Gastrocnemius medialis (tissue), 4 donors: Measurements from ENCODE around the gene BEND3. TPM values are rescaled to one million over a fixed set of nuclear protein-coding genes. Genes with fewer than 3 reads are reported as not detected.

Experiments
- ATAC-seq, 2 donors: fragments of 150-250 bp; one replicate each; pipeline ENCODE4 v1.9.1; 2016
- DNase-seq, 2 donors: peaks; one replicate each; pipeline ENCODE4 v3.0.0-alpha.2; 2019
- H3K27ac ChIP-seq, 4 donors: fragments of 200-600 bp; sonication (generic); 1 replicate in 1 of 4; 2 replicates in 3 of 4; pipeline ENCODE4 v1.5.1; 2016 to 2018; ENCODE audit warnings: mild to moderate bottlenecking in 2 of 4, moderate library complexity in 1 of 4
- H3K27me3 ChIP-seq, 3 donors: fragments of 200-600 bp; sonication (generic) in 2 of 3; 1 replicate in 1 of 3; 2 replicates in 2 of 3; pipeline versions ENCODE4 v1.5.1 to v1.6.0; 2016 to 2019; ENCODE audit warnings: mild to moderate bottlenecking in 1 of 3, moderate library complexity in 1 of 3
- H3K36me3 ChIP-seq, 2 donors: fragments of 200-600 bp; sonication (generic) in 1 of 2; one replicate each; pipeline ENCODE4 v1.5.1; 2017 to 2018
- H3K4me1 ChIP-seq, 2 donors: fragments of 200-600 bp; sonication (generic) in 1 of 2; one replicate each; pipeline ENCODE4 v1.5.1; 2016 to 2017; ENCODE audit warnings: mild to moderate bottlenecking in 2 of 2
- H3K4me3 ChIP-seq, 4 donors: fragments of 200-600 bp; sonication (generic) in 3 of 4; 1 replicate in 1 of 4; 2 replicates in 3 of 4; pipeline ENCODE4 v1.5.1; 2016 to 2019; ENCODE audit warnings: mild to moderate bottlenecking in 2 of 4
- H3K9me3 ChIP-seq, 3 donors: fragments of 200-600 bp; sonication (generic) in 2 of 3; 1 replicate in 1 of 3; 2 replicates in 2 of 3; pipeline ENCODE4 v1.5.1; 2016 to 2019
- CTCF ChIP-seq, 5 experiments: fragments of 450-650 bp in 3 of 5; fragments of 200-600 bp in 2 of 5; sonication (generic) in 2 of 5; IDR thresholded peaks in 4 of 5; conservative IDR thresholded peaks in 1 of 5; 1 replicate in 4 of 5; 2 replicates in 1 of 5; pipeline ENCODE4 v1.5.1; 2016 to 2019; ENCODE audit warnings: antibody characterized with exemption in 5 of 5, mild to moderate bottlenecking in 3 of 5, moderate library complexity in 3 of 5
- POLR2A ChIP-seq, 2 donors: fragments of 450-650 bp; IDR thresholded peaks; one replicate each; pipeline ENCODE4 v1.6.1; 2017; ENCODE audit warnings: antibody characterized with exemption in 2 of 2, mild to moderate bottlenecking in 2 of 2, moderate library complexity in 2 of 2
- in situ Hi-C, 4 donors: fragments of 200-750 bp; cut with MboI; loops; one replicate each; pipeline versions ENCODE4 v1.15.0 to v1.8.0; 2017; ENCODE audit warnings: low sequenced_read_pairs in 4 of 4
- intact Hi-C: fragments of 100-400 bp; cut with DNase I; formaldehyde crosslinking; loops from one replicate; pipeline ENCODE4 v1.15.1; 2023; ENCODE audit warnings: low total_unique reads
- total RNA-seq, 4 donors: library from RNA; depleted of rRNA; stranded (reverse); fragments of >200 nt; gene quantifications; one replicate each; pipeline versions ENCODE4 v1.1.0 to v1.2.3, GENCODE V29; 2016

Gene BEND3
- total RNA-seq, 4 donors from 2014 or later = 1.5 to 1.9 (median 1.7) TPM

DNA sequence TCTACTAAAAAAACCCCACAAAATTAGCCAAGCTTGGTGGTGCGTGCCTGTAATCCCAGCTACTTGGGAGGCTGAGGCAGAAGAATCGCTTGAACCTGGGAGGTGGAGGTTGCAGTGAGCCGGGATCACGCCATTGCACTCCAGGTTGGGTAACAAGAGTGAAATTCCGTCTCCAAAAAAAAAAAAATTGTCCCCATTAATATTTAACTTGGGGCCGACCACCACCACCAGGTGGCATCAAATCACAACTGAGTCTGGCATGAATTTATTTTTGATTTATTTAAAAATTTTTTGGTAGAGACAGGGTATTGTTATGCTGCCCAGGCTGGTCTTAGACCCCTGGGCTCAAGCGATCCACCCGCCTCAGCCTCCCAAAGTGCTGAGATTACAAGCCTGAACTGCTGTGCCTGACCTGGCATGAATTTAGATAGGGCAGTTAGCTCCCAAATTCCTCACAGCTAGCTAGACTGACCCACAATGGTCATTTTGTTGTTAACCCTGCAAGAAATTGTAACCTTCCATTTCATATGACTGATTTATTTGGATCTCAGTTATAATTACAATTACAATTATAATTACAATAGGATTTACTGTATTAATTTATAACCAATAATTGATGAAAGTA is 17.1 kb upstream of the BEND3 start:
- in situ Hi-C loops (no loop called here), intact Hi-C loops (no loop called here)
- Histone ChIP-seq H3K36me3 (no peaks in the 10 kb centered on the region), H3K27ac (no peak overlapping the region), H3K4me3 (no peak overlapping the region), H3K9me3 (no peaks in the 10 kb centered on the region), H3K27me3 (no peaks in the 10 kb centered on the region), H3K4me1 (no peaks in the 10 kb centered on the region)
- ATAC-seq = no peak
- no peak for TF ChIP-seq POLR2A (IDR thresholded peaks at IDR 0.05)
- TF ChIP-seq CTCF (IDR thresholded peaks at IDR 0.05 in 4 of 5, conservative IDR thresholded peaks at IDR 0.05 in 1 of 5) = peak in 3 of 5 experiments; percentile 27 to 41 (median 34)
- DNase-seq = no peak

- in situ Hi-C loops = no loop called here
- Histone ChIP-seq H3K27me3 (no peaks in the 10 kb centered on the region), H3K9me3 (no peaks in the 10 kb centered on the region), H3K27ac (no peak overlapping the region), H3K4me1 (no peaks in the 10 kb centered on the region), H3K4me3 (no peak overlapping the region), H3K36me3 (no peaks in the 10 kb centered on the region)
- DNase-seq (no peak), ATAC-seq (no peak)
- intact Hi-C loops = no loop called here
- TF ChIP-seq CTCF (IDR thresholded peaks at IDR 0.05 in 4 of 5, conservative IDR thresholded peaks at IDR 0.05 in 1 of 5) (no peak), POLR2A (IDR thresholded peaks at IDR 0.05) (no peak)
These were observed 14.1 kb upstream of the BEND3 start for GRCh38 chr6:107129370-107129925.

DNA sequence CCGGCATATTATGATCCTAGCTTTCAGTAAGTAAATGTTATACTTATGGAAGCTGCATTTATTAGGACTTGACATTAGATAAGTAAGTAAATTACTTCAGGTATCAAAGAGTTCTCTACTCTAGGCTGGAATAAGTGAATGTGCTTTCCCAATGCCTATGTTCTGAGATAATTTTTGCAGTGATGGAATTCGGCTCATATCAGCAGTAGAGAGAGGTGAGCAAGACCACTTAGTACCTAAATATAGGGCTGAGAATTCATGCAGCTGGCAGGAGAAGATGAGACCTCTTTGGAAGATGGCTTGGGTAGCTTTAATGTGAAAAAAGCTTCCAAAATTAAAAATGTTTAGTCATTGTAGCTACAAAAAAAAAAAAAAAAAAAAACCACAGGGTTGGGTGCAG is 13.3 kb upstream of the BEND3 start:
- Histone ChIP-seq H3K27me3 (no peaks in the 10 kb centered on the region), H3K36me3 (no peaks in the 10 kb centered on the region), H3K27ac (no peak overlapping the region), H3K4me1 (no peaks in the 10 kb centered on the region), H3K9me3 (no peaks in the 10 kb centered on the region), H3K4me3 (no peak overlapping the region)
- intact Hi-C loops (no loop called here), in situ Hi-C loops (no loop called here)
- no peak for ATAC-seq
- DNase-seq = no peak
- no peak for TF ChIP-seq CTCF (IDR thresholded peaks at IDR 0.05 in 4 of 5, conservative IDR thresholded peaks at IDR 0.05 in 1 of 5)
- TF ChIP-seq POLR2A (IDR thresholded peaks at IDR 0.05) = no peak

DNA sequence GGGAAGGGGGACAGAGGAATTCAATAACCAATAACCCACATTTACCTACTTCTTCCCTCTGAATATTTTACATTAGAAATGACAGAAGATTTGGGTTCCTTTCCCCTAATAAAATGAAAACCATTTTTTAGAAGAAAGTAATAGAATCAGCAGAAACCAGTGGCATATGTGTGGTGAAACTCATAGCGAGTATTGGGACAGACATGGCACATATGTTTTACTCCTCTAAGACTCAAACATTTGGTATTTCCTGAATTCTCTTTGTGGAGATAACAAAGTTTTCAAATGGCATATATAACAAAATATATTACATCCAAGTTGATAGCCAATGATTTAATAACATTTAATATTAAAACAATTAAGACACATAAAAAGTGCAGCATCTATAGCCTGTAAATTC is 12.9 kb upstream of the BEND3 start:
- H3K27ac ChIP-seq = no peak overlapping the region
- no peaks in the 10 kb centered on the region for H3K36me3 ChIP-seq
- in situ Hi-C loops (no loop called here), intact Hi-C loops (no loop called here)
- no peaks in the 10 kb centered on the region for H3K9me3 ChIP-seq
- H3K4me1 ChIP-seq = no peaks in the 10 kb centered on the region
- ATAC-seq (no peak), DNase-seq (no peak)
- TF ChIP-seq POLR2A (IDR thresholded peaks at IDR 0.05) (no peak), CTCF (IDR thresholded peaks at IDR 0.05 in 4 of 5, conservative IDR thresholded peaks at IDR 0.05 in 1 of 5) (no peak)
- H3K4me3 ChIP-seq = no peak overlapping the region
- H3K27me3 ChIP-seq = no peaks in the 10 kb centered on the region

DNA sequence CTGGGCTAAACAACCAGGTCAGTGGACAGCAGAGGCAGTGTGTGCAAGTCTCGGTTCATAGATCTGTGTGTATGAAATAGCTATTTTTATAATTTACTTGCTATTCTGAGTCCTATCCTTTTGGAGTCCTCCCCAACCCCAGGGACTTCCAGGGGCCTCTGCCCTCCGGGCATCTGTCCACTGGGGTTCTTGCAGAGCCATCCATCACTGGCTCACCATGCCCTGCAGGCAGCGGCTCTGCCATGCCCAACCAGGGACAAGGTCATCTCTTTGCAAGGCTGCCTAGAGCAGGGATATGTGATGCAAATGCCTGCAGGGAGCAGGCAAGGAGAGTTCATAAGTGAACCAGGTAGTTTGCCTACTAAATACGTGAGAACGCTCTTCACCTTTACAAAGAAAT is 10.5 kb upstream of the BEND3 start:
- Histone ChIP-seq H3K4me1 (peaks cover 0 to 3% of the 10 kb centered on the region in 2 donors), H3K27me3 (no peaks in the 10 kb centered on the region), H3K9me3 (no peaks in the 10 kb centered on the region), H3K27ac (no peak overlapping the region), H3K4me3 (no peak overlapping the region), H3K36me3 (no peaks in the 10 kb centered on the region)
- in situ Hi-C loops = no loop called here
- no peak for ATAC-seq
- DNase-seq = no peak
- intact Hi-C loops = no loop called here
- TF ChIP-seq POLR2A (IDR thresholded peaks at IDR 0.05) = no peak
- no peak for TF ChIP-seq CTCF (IDR thresholded peaks at IDR 0.05 in 4 of 5, conservative IDR thresholded peaks at IDR 0.05 in 1 of 5)
